Raji (cell line): ENCODE data around the gene HCN4.

ENCODE experiments used
- POLR2A ChIP-seq: IDR thresholded peaks from 2 replicates; pipeline ENCODE4 v1.6.1; 2011; ENCODE audit warnings: low read depth, low read length, control low read depth; ENCODE audit not compliant: insufficient read depth

The HCN4 gene

GRCh38 chr15:73386886-73387506 lies 18.2 kb upstream of the HCN4 start:
- TF ChIP-seq POLR2A = no peak

DNA sequence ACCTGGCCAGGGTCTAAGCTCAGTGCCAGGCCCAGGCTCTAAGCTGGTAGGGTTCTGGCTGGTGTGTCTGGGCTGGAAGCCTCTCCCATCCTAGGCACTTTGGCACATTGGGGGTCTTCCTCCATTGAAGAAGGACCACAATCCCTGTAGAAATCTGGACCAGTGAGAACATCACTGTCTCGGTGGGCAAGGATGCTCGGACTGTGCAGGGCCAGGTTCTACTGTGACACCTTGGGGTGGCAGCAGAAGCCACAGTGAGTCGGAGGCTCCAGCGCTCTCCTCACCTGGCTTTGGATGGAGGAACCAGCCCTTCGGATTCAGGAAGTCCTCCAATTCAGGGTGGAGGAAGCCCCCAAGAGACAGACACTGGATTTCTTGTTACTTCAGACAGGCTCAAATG lies 17.5 kb upstream of the HCN4 start:
- no peak for TF ChIP-seq POLR2A

DNA sequence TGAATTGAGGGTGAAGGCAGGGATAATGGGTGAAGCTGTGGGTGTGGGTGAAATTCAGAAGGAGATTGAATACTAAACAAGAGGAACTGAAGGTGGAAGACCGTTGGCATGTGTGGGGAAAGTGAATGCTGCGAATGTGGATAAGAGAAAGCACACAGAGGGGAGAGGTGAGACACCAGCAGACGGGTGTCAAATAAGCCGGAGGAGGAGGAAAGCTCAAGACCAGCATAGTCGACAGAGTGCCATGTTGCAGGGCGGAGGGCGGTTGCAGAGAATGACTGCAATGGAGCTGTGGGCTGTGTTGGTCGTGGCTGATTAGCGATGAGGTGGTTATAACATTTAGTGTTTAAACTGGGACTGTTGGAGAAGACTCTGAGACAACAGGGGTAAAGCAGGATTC lies 16.4 kb upstream of the HCN4 start:
- no peak for TF ChIP-seq POLR2A

DNA sequence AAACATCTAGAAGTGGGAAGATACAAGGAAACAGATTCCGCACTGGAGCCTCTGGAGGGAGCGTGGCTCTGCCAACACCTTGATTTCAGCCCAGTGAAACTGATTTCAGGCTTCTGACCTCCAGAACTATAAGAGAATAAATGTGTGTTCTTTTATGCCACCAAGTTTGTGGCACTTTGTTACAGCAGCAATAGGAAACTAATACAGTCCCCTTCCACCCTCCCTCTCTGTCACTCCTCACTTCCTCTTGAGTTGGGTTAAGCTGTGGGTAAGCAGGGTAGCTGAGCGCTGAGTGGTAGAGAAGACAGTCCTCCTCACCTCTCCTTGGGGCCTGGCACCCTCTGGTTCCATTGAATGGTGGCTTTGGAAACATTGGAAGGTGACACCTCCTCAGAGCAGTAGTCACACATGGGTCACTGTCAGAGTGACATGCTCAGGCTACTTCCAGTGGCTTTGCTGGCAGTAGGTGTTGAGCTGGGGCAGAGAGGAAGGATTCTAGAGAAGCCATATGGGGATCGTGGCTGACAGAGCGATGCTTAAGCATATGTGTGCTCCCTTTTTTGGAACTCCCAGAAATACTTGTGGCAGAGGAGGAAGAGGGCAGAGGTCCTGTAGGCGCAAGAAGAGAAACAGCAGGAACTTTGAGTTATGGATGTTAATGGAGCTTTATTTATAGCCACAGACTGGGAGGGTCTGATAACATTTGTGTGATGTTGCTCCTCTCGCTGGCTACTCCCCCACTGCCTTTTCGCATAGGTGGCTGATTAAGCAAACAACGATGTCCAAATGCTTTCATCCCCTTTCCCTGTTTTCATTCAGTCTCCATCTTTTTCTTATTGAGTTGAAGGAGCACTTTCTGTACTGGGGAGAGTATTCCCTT lies 14.8 kb upstream of the HCN4 start:
- no peak for TF ChIP-seq POLR2A

DNA sequence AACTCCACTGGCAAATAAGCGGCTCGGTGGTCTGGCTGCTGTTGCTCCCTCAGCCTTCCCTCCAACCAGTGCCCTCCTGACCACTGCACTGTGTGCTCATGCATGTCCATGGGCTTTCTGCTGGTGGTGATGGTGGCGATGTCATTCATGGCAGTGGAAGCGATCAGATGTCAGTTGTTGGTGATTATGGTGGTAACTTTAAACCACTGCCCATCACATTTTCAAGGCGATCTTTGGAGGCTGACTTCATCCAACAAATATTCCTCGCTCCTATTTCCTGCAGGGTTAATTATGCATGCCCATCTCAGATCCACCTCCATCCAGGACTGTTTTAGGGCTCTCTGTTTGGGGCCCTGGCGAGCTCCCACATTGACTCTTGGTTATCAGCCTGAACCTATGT lies 13.4 kb upstream of the HCN4 start:
- no peak for TF ChIP-seq POLR2A

DNA sequence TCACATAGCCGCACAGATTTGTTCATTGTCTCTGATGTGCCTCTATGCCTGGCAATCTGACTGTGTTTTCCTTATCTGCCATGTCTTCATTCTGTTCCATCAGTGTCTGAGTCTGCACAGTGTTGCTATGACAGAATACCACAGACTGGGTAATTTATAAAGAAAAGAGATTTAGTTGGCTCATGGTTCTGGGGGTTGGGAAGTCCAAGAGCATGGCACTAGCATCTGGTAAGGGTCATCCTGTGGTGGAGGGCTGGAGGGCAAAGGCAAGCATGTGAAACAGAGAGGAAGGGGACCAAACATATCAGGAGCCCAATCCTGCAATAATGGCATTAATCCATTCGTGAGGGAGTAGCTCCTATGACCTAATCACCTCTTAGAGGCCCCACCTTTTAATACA lies 11.9 kb upstream of the HCN4 start:
- no peak for TF ChIP-seq POLR2A

- no peak for TF ChIP-seq POLR2A
Measured at GRCh38 chr15:73378089-73378488, 9.3 kb upstream of the HCN4 start.

- TF ChIP-seq POLR2A = no peak
Measured at GRCh38 chr15:73375755-73376305, 7.1 kb upstream of the HCN4 start.

DNA sequence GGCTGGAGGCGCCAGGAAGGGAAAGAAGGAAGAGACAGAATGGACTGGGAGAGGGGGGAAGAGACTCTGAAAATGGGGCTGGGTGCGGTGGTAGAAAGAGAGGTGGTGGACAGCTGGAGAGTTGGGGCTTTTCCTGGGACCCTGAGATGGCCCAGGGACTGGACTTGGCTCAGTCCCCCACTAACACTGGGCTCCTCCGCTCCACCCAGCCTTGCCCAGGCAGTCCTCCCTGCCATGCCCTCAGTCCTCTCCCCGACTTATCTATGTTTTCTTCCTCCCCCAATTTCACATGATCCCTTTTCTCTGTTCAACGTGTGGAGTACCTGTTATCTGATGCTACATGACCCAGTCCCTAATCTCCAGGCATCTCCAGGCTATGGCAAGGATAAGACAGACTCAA lies 6.3 kb upstream of the HCN4 start:
- no peak for TF ChIP-seq POLR2A

DNA sequence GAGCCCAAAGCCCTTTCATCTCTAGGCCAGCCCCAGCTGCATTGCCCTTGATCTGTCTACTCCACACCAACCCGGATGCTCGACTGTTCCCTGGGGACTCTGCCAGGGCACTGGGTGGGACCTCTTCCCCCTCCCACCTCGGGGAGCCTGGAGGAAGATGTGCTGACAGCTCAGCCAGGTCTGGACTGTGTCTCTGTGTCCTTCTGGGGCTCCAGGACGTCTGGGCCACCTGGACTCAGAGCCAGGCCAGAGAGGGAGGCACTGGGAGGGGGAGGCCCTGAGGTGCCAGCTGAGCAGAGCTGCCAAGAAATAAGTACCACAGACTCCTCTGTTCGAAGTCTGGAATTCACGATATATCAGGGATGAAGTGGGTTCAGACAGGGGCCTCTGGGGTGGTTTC lies 5.8 kb upstream of the HCN4 start:
- no peak for TF ChIP-seq POLR2A

- TF ChIP-seq POLR2A = no peak
Measured at GRCh38 chr15:73373221-73373620, 4.5 kb upstream of the HCN4 start.

GRCh38 chr15:73371812-73372211 lies 3.1 kb upstream of the HCN4 start:
- TF ChIP-seq POLR2A = no peak

DNA sequence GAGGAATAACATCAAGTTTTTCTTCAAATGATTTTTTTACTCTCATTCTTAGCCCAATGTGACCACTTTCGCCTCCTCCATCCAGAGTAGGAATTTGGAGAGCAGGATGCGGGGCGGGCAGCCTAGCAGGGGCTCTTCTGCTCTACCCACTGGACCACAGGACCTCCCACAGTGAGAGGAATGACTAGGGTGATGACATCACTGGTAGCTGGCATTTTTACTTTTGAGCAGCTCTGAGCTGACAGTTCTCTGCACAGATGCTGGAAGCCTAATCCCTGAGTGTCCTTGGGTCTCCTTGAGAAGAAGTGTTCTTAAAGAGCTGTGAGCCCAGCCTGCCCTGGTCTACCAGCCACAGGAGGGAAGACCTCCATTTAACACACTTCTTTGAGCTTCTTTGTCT lies 1.4 kb upstream of the HCN4 start:
- no peak for TF ChIP-seq POLR2A

DNA sequence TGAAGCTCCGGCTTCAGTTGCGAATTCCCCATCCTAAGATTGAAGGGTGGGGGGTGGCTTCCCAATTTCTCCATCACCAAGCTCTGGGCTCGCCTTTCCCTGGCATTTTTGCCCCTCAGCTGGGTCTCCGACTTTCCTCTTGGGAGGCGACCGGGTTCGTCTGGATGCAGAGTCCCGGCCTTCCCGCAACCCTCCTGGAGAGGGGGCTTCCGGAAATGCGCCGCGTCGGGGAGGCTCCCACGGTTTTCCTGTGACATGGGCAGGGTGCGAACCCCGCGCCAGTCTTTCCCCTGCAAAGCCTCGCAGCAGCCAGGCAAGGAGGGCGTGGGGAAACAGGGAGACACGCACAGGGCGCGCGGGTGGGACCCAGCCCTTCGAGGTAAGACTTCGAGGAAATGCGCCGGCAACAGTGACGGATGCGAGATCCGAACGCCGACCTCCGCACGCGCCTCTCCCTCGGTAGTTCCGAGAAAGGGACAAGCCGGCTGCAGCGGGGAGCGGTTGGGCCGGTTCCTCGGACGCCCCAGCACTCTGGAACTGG lies 466 bp upstream of the HCN4 start:
- no peak for TF ChIP-seq POLR2A

GRCh38 chr15:73367624-73368300 lies 996 bp downstream of the HCN4 start:
- no peak for TF ChIP-seq POLR2A
